ENCODE measurements around the gene RGL2. TPM values are rescaled to one million over a fixed set of nuclear protein-coding genes. Genes with fewer than 3 reads are reported as not detected.

The RGL2 gene
- total and polyA plus RNA-seq, 2 donors (not counting 1 experiment from before 2014, with no cell fraction given), result 98.5 to 133 TPM

DNA sequence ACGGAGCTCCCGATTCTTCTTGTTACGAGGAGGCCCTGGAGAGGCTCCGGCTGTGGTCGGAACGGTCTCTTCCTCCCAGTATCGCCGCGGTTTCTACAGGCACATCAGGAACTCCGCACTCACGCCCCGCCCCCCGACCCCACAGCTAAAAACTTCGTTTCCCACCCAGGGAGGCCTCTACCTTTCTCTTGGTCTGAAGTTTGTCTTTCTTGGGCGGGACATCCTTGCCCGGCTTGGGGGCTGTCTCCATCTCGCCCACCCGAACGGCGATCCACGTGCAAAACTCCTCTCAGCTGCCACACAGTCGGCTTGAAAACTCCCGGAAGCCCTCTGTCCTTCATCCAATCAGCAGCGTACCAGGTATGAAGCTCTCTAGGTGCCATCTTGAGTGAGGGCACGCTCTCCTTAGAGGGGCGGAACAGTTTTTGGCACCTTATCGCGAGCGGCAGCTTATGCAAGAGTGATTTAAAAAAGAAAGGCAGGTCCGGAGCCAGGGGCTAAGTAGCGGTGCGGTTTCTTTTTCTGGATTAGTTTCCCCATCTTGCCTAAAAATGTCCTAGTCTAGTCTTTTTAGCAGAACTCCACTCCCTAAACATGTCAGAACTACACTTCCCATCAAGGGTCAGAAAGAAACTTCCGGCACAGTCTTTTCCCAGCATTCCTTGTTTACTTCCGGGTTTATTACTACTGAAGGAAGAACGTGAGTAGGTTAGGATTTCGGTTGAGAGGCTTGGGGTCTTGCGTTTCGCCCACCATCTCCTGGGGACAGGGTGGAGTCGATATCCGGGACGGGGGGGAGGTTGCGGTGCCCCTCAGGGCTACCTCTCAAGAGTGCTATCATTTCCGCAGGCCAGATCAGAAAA is 9.6 kb downstream of the RGL2 start, which contains the start of the genes PFDN6 and WDR46:
Gene PFDN6, plus strand, starts transcription at position 681 of the 863 bp plus-strand sequence. CDS start 256 bp downstream, outside the sequence.
Gene WDR46, minus strand, starts transcription at position 319 of the 863 bp plus-strand sequence. Its CDS starts 69 bp downstream, at position 250.
- under 1% methylated on average over 38 of the region's 43 CpGs for WGBS (ENCODE audit: insufficient coverage)
- H3K4me1 ChIP-seq (ENCODE audit: control insufficient read depth in 2 of 2, insufficient read depth in 2 of 2, low read length in 2 of 2), result peaks cover 19 to 25% of the 10 kb centered on the region in 2 donors
- peak within 1 kb of the TSS; percentile 96 for H2AFZ ChIP-seq (ENCODE audit: insufficient read depth, low read depth, low read length, poor library complexity, severe bottlenecking)
- CTCF ChIA-PET, result interaction anchor here (0.9 to 2.6 kb wide), 13 partner anchors 10 to 143 kb away, joined by 3 to 17 read pairs (median 5); partner anchors contain the start of genes B3GALT4, RGL2, RPS18 and RXRB
- H3K27ac Mint-ChIP-seq, result peak within 1 kb of the TSS; percentile 86
- H3K9me3 ChIP-seq (ENCODE audit: control extremely low read depth in 1 of 3, control insufficient read depth in 2 of 3, insufficient read depth in 1 of 3, low read length in 2 of 3), result no peaks in the 10 kb centered on the region
- TF ChIP-seq, protein P1, sequence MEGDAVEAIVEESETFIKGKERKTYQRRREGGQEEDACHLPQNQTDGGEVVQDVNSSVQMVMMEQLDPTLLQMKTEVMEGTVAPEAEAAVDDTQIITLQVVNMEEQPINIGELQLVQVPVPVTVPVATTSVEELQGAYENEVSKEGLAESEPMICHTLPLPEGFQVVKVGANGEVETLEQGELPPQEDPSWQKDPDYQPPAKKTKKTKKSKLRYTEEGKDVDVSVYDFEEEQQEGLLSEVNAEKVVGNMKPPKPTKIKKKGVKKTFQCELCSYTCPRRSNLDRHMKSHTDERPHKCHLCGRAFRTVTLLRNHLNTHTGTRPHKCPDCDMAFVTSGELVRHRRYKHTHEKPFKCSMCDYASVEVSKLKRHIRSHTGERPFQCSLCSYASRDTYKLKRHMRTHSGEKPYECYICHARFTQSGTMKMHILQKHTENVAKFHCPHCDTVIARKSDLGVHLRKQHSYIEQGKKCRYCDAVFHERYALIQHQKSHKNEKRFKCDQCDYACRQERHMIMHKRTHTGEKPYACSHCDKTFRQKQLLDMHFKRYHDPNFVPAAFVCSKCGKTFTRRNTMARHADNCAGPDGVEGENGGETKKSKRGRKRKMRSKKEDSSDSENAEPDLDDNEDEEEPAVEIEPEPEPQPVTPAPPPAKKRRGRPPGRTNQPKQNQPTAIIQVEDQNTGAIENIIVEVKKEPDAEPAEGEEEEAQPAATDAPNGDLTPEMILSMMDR (IDR thresholded peaks at IDR 0.05), result no peak
- no peak for TF ChIP-seq EZH2 (IDR thresholded peaks at IDR 0.05; ENCODE audit: borderline replicate concordance, insufficient read depth, low read depth, low read length, poor library complexity, severe bottlenecking)
- POLR2A ChIA-PET, result interaction anchor here (0.6 to 3.4 kb wide), 14 partner anchors 8 to 1018 kb away, joined by 3 to 39 read pairs (median 6); partner anchors contain the start of genes B3GALT4, RGL2, RPS18 and TAPBP
- no peaks in the 10 kb centered on the region for H4K20me1 ChIP-seq (ENCODE audit: control insufficient read depth, insufficient read depth, low read length, poor library complexity, severe bottlenecking)
- peaks cover 0 to 52% of the 10 kb centered on the region in 2 experiments for H3K36me3 ChIP-seq (replicated peaks in 1 of 2; ENCODE audit: control extremely low read depth in 1 of 2, control insufficient read depth in 1 of 2, extremely low read depth in 1 of 2, insufficient read depth in 2 of 2, low read length in 1 of 2)
- peak; percentile 93 for DNase-seq
- peak; percentile 96 for ATAC-seq (ENCODE audit: low read depth)
- H3K27me3 Mint-ChIP-seq, result no peaks in the 10 kb centered on the region
- peak within 1 kb of the TSS; percentile 78 to 99 (median 86) for H3K4me3 ChIP-seq (ENCODE audit: control extremely low read depth in 1 of 5, extremely low read depth in 1 of 5, insufficient read depth in 1 of 5, low read depth in 2 of 5, low read length in 4 of 5)
- no peaks in the 10 kb centered on the region for H3K9me3 Mint-ChIP-seq (ENCODE audit: insufficient read depth)
- H3K27me3 ChIP-seq (replicated peaks in 1 of 4; ENCODE audit: control extremely low read depth in 1 of 4, control insufficient read depth in 3 of 4, insufficient read depth in 4 of 4, low read length in 3 of 4), result no peaks in the 10 kb centered on the region
- H3K4me2 ChIP-seq (replicated peaks; ENCODE audit: low read depth, low read length, poor library complexity, severe bottlenecking), result peak within 1 kb of the TSS; percentile 77
- H3K9ac ChIP-seq (ENCODE audit: low read length), result peak within 1 kb of the TSS; percentile 79
- H3K4me3 Mint-ChIP-seq, result peak within 1 kb of the TSS; percentile 93
- intact Hi-C loops (cut with micrococcal nuclease), result loop anchor here (1.0 to 2.0 kb wide), 10 partner anchors 10 to 121 kb away; partner anchors contain the start of genes B3GALT4, KIFC1, RPS18 and RXRB
- H3K27ac ChIP-seq (ENCODE audit: low read length in 2 of 2), result peak within 1 kb of the TSS; percentile 42 to 68
- peaks cover 43% of the 10 kb centered on the region for H3K79me2 ChIP-seq (ENCODE audit: control insufficient read depth, insufficient read depth, low read length)
- H3K4me1 Mint-ChIP-seq, result peaks cover 38% of the 10 kb centered on the region

All from B cell (primary cell).